Cardiac fibroblast (primary cell): Measurements from ENCODE around the gene ADGRA1.

Experiments
- DNase-seq, 2 donors: peaks; one replicate each; pipeline versions ENCODE4 v3.0.0 to v3.0.0-alpha.2; 2010; ENCODE audit warnings: low read depth in 2 of 2
- H3K4me3 ChIP-seq, 2 donors: replicated peaks in 1 of 2; 1 replicate in 1 of 2; 2 replicates in 1 of 2; pipeline ENCODE4 v1.5.1; 2011; ENCODE audit warnings: low read depth in 2 of 2, low read length in 2 of 2, mild to moderate bottlenecking in 2 of 2, moderate library complexity in 1 of 2
- CTCF ChIP-seq: IDR thresholded peaks from one replicate; pipeline ENCODE4 v1.5.1; 2011; ENCODE audit warnings: low read depth, mild to moderate bottlenecking, low read length, inconsistent platforms

ADGRA1 gene

GRCh38 chr10:133103311-133103910 is 15.7 kb downstream of the ADGRA1 start:
- H3K4me3 ChIP-seq: no peak overlapping the region
- no peak for TF ChIP-seq CTCF
- DNase-seq: no peak

GRCh38 chr10:133104068-133104962 is 16.6 kb downstream of the ADGRA1 start:
- no peak overlapping the region for H3K4me3 ChIP-seq
- DNase-seq: no peak
- TF ChIP-seq CTCF: no peak

- peak in 1 of 2 donors; percentile 4 for DNase-seq
- TF ChIP-seq CTCF: no peak
- H3K4me3 ChIP-seq: no peak overlapping the region
These were observed 17.4 kb downstream of the ADGRA1 start for GRCh38 chr10:133104963-133105640.

GRCh38 chr10:133105686-133106390 is 18.1 kb downstream of the ADGRA1 start:
- DNase-seq: no peak
- TF ChIP-seq CTCF: no peak
- H3K4me3 ChIP-seq: no peak overlapping the region

GRCh38 chr10:133106516-133106915 is 18.8 kb downstream of the ADGRA1 start:
- TF ChIP-seq CTCF: no peak
- DNase-seq: no peak
- no peak overlapping the region for H3K4me3 ChIP-seq

- H3K4me3 ChIP-seq: no peak overlapping the region
- TF ChIP-seq CTCF: no peak
- no peak for DNase-seq
These were observed 19.7 kb downstream of the ADGRA1 start for GRCh38 chr10:133107442-133107841.
